ENCODE data around the gene PRRC2C. TPM values are rescaled to one million over a fixed set of nuclear protein-coding genes. Genes with fewer than 3 reads are reported as not detected.

Gene PRRC2C
- total and polyA plus RNA-seq, 2 donors (not counting 1 experiment from before 2014, with no cell fraction given): 48.5 to 50.4 TPM

DNA sequence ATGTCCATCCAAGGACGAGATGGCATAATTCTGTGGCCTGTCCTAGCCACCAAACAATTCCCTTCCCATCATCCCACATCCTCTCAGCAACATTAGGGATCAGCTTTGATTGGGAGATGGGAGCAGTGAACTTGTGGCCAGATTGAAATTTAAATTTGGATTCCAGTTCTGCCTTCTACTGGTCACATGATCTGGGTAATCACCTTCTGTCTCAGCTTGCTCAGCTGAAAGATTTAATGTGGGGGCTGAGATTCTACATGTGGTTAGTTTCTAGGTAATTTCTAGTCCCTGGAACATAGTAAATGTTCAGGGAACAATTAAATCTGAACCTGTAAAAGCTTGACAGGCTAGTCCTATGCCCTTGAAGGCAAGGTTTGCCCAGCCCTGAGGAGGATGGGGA lies 139.9 kb downstream of the PRRC2C start:
- no peaks in the 10 kb centered on the region for H3K27me3 ChIP-seq (ENCODE audit: control insufficient read depth, insufficient read depth, low read length)
- H3K36me3 ChIP-seq (ENCODE audit: control insufficient read depth, insufficient read depth, low read length): no peaks in the 10 kb centered on the region
- no peak overlapping the region for H3K27ac ChIP-seq (ENCODE audit: insufficient read depth, low read length)
- H3K4me2 ChIP-seq (ENCODE audit: extremely low read depth, insufficient read depth, low read length): no peak overlapping the region
- no peaks in the 10 kb centered on the region for H3K9me3 ChIP-seq (ENCODE audit: control insufficient read depth, insufficient read depth, low read depth, low read length)
- no peaks in the 10 kb centered on the region for H3K79me2 ChIP-seq (ENCODE audit: control insufficient read depth, insufficient read depth, low read length)
- no peak overlapping the region for H3K4me3 ChIP-seq (replicated peaks in 1 of 4; ENCODE audit: control extremely low read depth in 1 of 4, insufficient read depth in 1 of 4, low read depth in 3 of 4, low read length in 4 of 4)
- H3K9ac ChIP-seq (ENCODE audit: insufficient read depth, low read length): no peak overlapping the region
- no peak overlapping the region for H2AFZ ChIP-seq (ENCODE audit: low read length)
- H4K20me1 ChIP-seq (ENCODE audit: control insufficient read depth, extremely low read depth, insufficient read depth, low read length): no peaks in the 10 kb centered on the region
- H3K4me1 ChIP-seq (ENCODE audit: control insufficient read depth, extremely low read depth, insufficient read depth, low read length): no peaks in the 10 kb centered on the region
- TF ChIP-seq EZH2 (IDR thresholded peaks at IDR 0.05; ENCODE audit: low read length, missing control alignments): no peak
- TF ChIP-seq, protein P1, sequence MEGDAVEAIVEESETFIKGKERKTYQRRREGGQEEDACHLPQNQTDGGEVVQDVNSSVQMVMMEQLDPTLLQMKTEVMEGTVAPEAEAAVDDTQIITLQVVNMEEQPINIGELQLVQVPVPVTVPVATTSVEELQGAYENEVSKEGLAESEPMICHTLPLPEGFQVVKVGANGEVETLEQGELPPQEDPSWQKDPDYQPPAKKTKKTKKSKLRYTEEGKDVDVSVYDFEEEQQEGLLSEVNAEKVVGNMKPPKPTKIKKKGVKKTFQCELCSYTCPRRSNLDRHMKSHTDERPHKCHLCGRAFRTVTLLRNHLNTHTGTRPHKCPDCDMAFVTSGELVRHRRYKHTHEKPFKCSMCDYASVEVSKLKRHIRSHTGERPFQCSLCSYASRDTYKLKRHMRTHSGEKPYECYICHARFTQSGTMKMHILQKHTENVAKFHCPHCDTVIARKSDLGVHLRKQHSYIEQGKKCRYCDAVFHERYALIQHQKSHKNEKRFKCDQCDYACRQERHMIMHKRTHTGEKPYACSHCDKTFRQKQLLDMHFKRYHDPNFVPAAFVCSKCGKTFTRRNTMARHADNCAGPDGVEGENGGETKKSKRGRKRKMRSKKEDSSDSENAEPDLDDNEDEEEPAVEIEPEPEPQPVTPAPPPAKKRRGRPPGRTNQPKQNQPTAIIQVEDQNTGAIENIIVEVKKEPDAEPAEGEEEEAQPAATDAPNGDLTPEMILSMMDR (conservative IDR thresholded peaks at IDR 0.05 in 1 of 2, IDR thresholded peaks at IDR 0.05 in 1 of 2; ENCODE audit: low read depth in 1 of 2, low read length in 2 of 2): no peak
- no peak for DNase-seq (ENCODE audit: low read depth in 2 of 2)

DNA sequence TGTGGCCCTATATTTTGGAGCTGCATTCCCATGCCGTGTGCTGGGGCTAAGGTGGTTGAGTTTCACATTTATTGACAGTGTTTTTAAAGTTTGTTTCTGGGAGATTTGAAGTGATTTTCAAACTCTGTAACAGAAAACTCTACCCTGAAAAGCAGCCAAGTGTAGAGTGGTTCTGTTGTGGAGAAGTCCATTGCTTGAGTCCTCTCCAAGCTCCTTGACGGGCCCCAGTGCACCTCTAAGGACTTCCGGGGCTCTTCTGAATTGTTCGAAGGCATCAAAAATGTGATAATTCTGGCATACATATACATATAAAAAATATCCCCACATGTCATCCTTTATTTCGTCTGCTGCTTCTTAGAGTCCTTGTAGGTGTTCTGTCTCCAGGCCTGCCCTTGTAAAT lies 141.7 kb downstream of the PRRC2C start:
- Histone ChIP-seq H3K79me2 (ENCODE audit: control insufficient read depth, insufficient read depth, low read length) (no peaks in the 10 kb centered on the region), H3K9me3 (ENCODE audit: control insufficient read depth, insufficient read depth, low read depth, low read length) (no peaks in the 10 kb centered on the region), H3K27ac (ENCODE audit: insufficient read depth, low read length) (no peak overlapping the region), H2AFZ (ENCODE audit: low read length) (no peak overlapping the region), H3K4me3 (replicated peaks in 1 of 4; ENCODE audit: control extremely low read depth in 1 of 4, insufficient read depth in 1 of 4, low read depth in 3 of 4, low read length in 4 of 4) (no peak overlapping the region), H3K27me3 (ENCODE audit: control insufficient read depth, insufficient read depth, low read length) (no peaks in the 10 kb centered on the region), H3K4me2 (ENCODE audit: extremely low read depth, insufficient read depth, low read length) (no peak overlapping the region), H3K36me3 (ENCODE audit: control insufficient read depth, insufficient read depth, low read length) (no peaks in the 10 kb centered on the region), H4K20me1 (ENCODE audit: control insufficient read depth, extremely low read depth, insufficient read depth, low read length) (no peaks in the 10 kb centered on the region), H3K9ac (ENCODE audit: insufficient read depth, low read length) (no peak overlapping the region), H3K4me1 (ENCODE audit: control insufficient read depth, extremely low read depth, insufficient read depth, low read length) (no peaks in the 10 kb centered on the region)
- TF ChIP-seq, protein P1 (conservative IDR thresholded peaks at IDR 0.05 in 1 of 2, IDR thresholded peaks at IDR 0.05 in 1 of 2; ENCODE audit: low read depth in 1 of 2, low read length in 2 of 2): no peak
- TF ChIP-seq EZH2 (IDR thresholded peaks at IDR 0.05; ENCODE audit: low read length, missing control alignments): no peak
- no peak for DNase-seq (ENCODE audit: low read depth in 2 of 2)

GRCh38 chr1:171628225-171628624 lies 142.9 kb downstream of the PRRC2C start:
- Histone ChIP-seq H3K79me2 (ENCODE audit: control insufficient read depth, insufficient read depth, low read length) (no peaks in the 10 kb centered on the region), H3K9ac (ENCODE audit: insufficient read depth, low read length) (no peak overlapping the region), H3K4me2 (ENCODE audit: extremely low read depth, insufficient read depth, low read length) (no peak overlapping the region), H3K4me1 (ENCODE audit: control insufficient read depth, extremely low read depth, insufficient read depth, low read length) (no peaks in the 10 kb centered on the region), H3K9me3 (ENCODE audit: control insufficient read depth, insufficient read depth, low read depth, low read length) (no peaks in the 10 kb centered on the region), H3K4me3 (replicated peaks in 1 of 4; ENCODE audit: control extremely low read depth in 1 of 4, insufficient read depth in 1 of 4, low read depth in 3 of 4, low read length in 4 of 4) (no peak overlapping the region), H3K27me3 (ENCODE audit: control insufficient read depth, insufficient read depth, low read length) (no peaks in the 10 kb centered on the region), H2AFZ (ENCODE audit: low read length) (no peak overlapping the region), H4K20me1 (ENCODE audit: control insufficient read depth, extremely low read depth, insufficient read depth, low read length) (no peaks in the 10 kb centered on the region), H3K27ac (ENCODE audit: insufficient read depth, low read length) (no peak overlapping the region), H3K36me3 (ENCODE audit: control insufficient read depth, insufficient read depth, low read length) (no peaks in the 10 kb centered on the region)
- no peak for TF ChIP-seq EZH2 (IDR thresholded peaks at IDR 0.05; ENCODE audit: low read length, missing control alignments)
- TF ChIP-seq, protein P1 (conservative IDR thresholded peaks at IDR 0.05 in 1 of 2, IDR thresholded peaks at IDR 0.05 in 1 of 2; ENCODE audit: low read depth in 1 of 2, low read length in 2 of 2): no peak
- no peak for DNase-seq (ENCODE audit: low read depth in 2 of 2)

Data from fibroblast of lung (primary cell).